Measurements from ENCODE around the gene ANKRD36. TPM values are rescaled to one million over a fixed set of nuclear protein-coding genes. Genes with fewer than 3 reads are reported as not detected.
"Not testable (repeated sequence)": the region's sequence is repeated elsewhere in the genome, so short reads cannot be mapped to it uniquely, and the experiment has no call there.

ANKRD36 gene
- 36.7 and 41.9 TPM in 2 replicates for total RNA-seq

DNA sequence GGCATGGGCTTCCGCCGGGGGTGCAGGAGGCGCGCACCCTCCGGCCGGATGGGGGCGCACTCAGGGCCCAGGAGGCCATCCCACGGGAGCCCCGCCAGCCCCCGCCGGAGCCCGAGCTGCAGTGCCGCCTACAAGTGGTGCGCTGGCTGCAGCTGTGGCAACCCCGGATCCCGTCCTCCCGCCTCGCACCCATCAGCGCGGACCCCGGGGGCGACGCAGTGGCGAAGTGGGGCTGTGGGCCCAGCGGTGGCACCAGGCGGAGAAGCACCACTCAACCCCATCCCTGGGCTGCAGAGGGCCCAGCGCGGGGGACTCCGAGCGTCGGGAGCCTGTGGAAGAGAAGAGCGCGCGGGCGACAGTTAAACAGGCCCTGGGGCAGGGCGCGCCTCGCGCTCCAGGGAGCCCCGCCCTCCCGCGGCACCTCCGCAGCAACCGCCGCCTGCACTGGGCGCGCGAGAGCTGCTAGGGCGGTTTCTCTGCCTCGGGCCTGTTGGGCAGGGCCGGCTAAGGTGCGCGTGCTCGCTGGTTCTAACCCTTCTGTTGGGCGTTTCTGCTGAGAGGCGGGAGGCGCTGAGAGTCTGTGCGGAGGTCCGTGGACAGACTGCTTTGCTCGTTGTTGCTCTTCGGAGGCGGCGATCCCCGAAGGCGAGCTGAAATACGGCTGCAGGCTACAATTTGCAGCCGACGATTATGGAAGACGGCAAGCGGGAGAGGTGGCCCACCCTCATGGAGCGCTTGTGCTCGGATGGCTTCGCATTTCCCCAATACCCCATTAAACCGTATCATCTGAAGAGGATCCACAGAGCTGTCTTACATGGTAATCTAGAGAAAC, at the start of gene ANKRD36:
Gene ANKRD36, plus strand, starts transcription at position 104 of the 832 bp plus-strand sequence. Its CDS starts 587 bp downstream, at position 691.
- intact Hi-C loops (cut with micrococcal nuclease): loop anchor here (5.0 to 10.0 kb wide), 2 partner anchors 296 to 882 kb away; partner anchors contain the start of genes CNNM3 and TMEM131
- H3K27me3 Mint-ChIP-seq (ENCODE audit: insufficient read depth): peaks cover 13% of the 10 kb centered on the region
- peak within 1 kb of the TSS; percentile 100 for H3K4me3 Mint-ChIP-seq
- H3K4me1 Mint-ChIP-seq (ENCODE audit: low read depth): peaks cover 12% of the 10 kb centered on the region
- not testable (repeated sequence) for H3K9me3 Mint-ChIP-seq; H3K36me3 Mint-ChIP-seq (ENCODE audit: low read depth)
- peak within 1 kb of the TSS; percentile 100 for H3K27ac Mint-ChIP-seq
- peak; percentile 81 for DNase-seq (ENCODE audit: low spot score)

GRCh38 chr2:97066030-97066429, 46.9 kb upstream of the ANKRD36 start:
- H3K4me1 Mint-ChIP-seq (ENCODE audit: low read depth); H3K36me3 Mint-ChIP-seq (ENCODE audit: low read depth); H3K4me3 Mint-ChIP-seq; DNase-seq (ENCODE audit: low spot score); H3K9me3 Mint-ChIP-seq; H3K27ac Mint-ChIP-seq; intact Hi-C loops (cut with micrococcal nuclease); H3K27me3 Mint-ChIP-seq (ENCODE audit: insufficient read depth): not testable (repeated sequence)

- Mint-ChIP-seq H3K9me3 (no peaks in the 10 kb centered on the region), H3K4me3 (no peak overlapping the region), H3K4me1 (ENCODE audit: low read depth) (no peaks in the 10 kb centered on the region), H3K27me3 (ENCODE audit: insufficient read depth) (peaks cover 10% of the 10 kb centered on the region), H3K27ac (no peak overlapping the region), H3K36me3 (ENCODE audit: low read depth) (no peaks in the 10 kb centered on the region)
- no peak for DNase-seq (ENCODE audit: low spot score)
- intact Hi-C loops (cut with micrococcal nuclease): no loop called here
Measured at GRCh38 chr2:97067279-97068004, 45.5 kb upstream of the ANKRD36 start.

GRCh38 chr2:97068074-97068473, 44.9 kb upstream of the ANKRD36 start:
- no peaks in the 10 kb centered on the region for H3K4me1 Mint-ChIP-seq (ENCODE audit: low read depth)

DNA sequence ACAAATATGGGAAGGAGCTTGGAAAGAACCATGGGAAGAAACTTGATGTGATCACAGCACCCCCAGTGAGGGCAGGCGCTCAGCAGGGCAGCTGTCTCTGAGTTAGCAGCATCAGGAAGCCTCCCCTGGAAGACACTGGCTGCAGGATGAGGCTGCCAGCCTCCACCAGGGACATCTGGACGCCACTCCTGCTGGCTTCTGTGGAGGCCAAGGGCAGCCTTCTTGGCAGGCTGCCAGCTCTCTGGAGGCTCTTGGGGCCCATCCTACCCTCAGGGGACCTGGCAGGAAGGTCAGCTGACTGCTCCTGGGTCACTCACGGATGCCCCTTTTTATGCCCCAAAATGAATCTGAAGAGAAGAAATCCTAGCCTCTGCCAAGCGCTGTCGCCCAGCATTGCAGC, 44.2 kb upstream of the ANKRD36 start:
- H3K27ac Mint-ChIP-seq; H3K27me3 Mint-ChIP-seq (ENCODE audit: insufficient read depth); DNase-seq (ENCODE audit: low spot score); H3K4me1 Mint-ChIP-seq (ENCODE audit: low read depth); H3K4me3 Mint-ChIP-seq; intact Hi-C loops (cut with micrococcal nuclease); H3K36me3 Mint-ChIP-seq (ENCODE audit: low read depth); H3K9me3 Mint-ChIP-seq: not testable (repeated sequence)

More at GRCh38 chr2:97068074-97068473, 44.9 kb upstream of the ANKRD36 start:
- no peak overlapping the region for H3K27ac Mint-ChIP-seq
- no peak overlapping the region for H3K4me3 Mint-ChIP-seq
- H3K36me3 Mint-ChIP-seq (ENCODE audit: low read depth): no peaks in the 10 kb centered on the region
- peaks cover 10% of the 10 kb centered on the region for H3K27me3 Mint-ChIP-seq (ENCODE audit: insufficient read depth)
- intact Hi-C loops (cut with micrococcal nuclease): no loop called here
- DNase-seq (ENCODE audit: low spot score): no peak
- H3K9me3 Mint-ChIP-seq: no peaks in the 10 kb centered on the region

GRCh38 chr2:97070915-97071314, 42.0 kb upstream of the ANKRD36 start:
- intact Hi-C loops (cut with micrococcal nuclease); H3K4me3 Mint-ChIP-seq; H3K36me3 Mint-ChIP-seq (ENCODE audit: low read depth); H3K27me3 Mint-ChIP-seq (ENCODE audit: insufficient read depth); H3K9me3 Mint-ChIP-seq; H3K27ac Mint-ChIP-seq; DNase-seq (ENCODE audit: low spot score); H3K4me1 Mint-ChIP-seq (ENCODE audit: low read depth): not testable (repeated sequence)

DNA sequence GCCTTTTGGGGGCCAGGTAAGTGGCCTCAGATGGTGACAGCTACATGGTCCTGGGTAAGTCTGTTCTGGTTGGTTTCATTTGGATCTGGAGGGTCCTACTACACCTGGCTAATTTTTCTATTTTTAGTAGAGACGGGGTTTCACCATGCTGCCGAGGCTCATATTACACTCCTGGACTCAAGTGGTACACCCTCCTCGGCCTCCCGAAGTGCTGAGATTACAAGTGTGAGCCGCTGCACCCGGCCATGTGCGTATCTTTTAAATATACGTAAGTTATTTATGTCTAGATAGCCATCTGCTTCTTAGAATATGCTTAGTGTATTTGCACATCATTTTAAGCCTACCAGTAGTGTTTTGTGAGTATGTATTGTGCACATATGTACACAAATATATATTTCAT, 35.7 kb upstream of the ANKRD36 start:
- H3K4me1 Mint-ChIP-seq (ENCODE audit: low read depth); H3K27ac Mint-ChIP-seq; H3K36me3 Mint-ChIP-seq (ENCODE audit: low read depth); H3K4me3 Mint-ChIP-seq; intact Hi-C loops (cut with micrococcal nuclease); H3K27me3 Mint-ChIP-seq (ENCODE audit: insufficient read depth); H3K9me3 Mint-ChIP-seq; DNase-seq (ENCODE audit: low spot score): not testable (repeated sequence)

GRCh38 chr2:97080855-97081254, 32.1 kb upstream of the ANKRD36 start:
- H3K27me3 Mint-ChIP-seq (ENCODE audit: insufficient read depth); H3K9me3 Mint-ChIP-seq; H3K4me3 Mint-ChIP-seq; DNase-seq (ENCODE audit: low spot score); intact Hi-C loops (cut with micrococcal nuclease); H3K4me1 Mint-ChIP-seq (ENCODE audit: low read depth); H3K27ac Mint-ChIP-seq; H3K36me3 Mint-ChIP-seq (ENCODE audit: low read depth): not testable (repeated sequence)

- H3K9me3 Mint-ChIP-seq; H3K36me3 Mint-ChIP-seq (ENCODE audit: low read depth); H3K4me1 Mint-ChIP-seq (ENCODE audit: low read depth); intact Hi-C loops (cut with micrococcal nuclease); H3K27me3 Mint-ChIP-seq (ENCODE audit: insufficient read depth); H3K4me3 Mint-ChIP-seq; H3K27ac Mint-ChIP-seq; DNase-seq (ENCODE audit: low spot score): not testable (repeated sequence)
Measured at GRCh38 chr2:97082206-97082605, 30.7 kb upstream of the ANKRD36 start.

DNA sequence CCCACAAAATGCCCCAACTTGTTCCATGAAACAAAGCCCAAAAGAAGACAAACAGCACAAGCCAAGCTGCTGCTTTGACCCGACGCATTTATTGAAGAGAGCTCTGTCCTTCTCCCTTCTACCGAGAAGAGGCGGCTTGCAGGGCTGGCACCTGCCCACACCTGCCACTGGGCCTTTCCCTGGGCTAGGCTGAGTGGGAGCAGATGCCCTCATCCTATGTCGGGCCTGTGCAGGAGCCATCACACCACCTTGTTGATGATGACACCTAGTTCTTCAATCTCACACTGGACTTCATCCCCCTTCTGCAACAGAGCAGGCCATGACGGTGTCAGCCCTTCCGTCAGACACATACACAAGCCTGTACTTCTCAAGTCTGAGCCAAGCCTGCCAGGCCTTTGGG, 29.4 kb upstream of the ANKRD36 start:
- DNase-seq (ENCODE audit: low spot score); H3K27me3 Mint-ChIP-seq (ENCODE audit: insufficient read depth); H3K9me3 Mint-ChIP-seq; H3K36me3 Mint-ChIP-seq (ENCODE audit: low read depth); H3K4me3 Mint-ChIP-seq; H3K4me1 Mint-ChIP-seq (ENCODE audit: low read depth); H3K27ac Mint-ChIP-seq; intact Hi-C loops (cut with micrococcal nuclease): not testable (repeated sequence)

- H3K27ac Mint-ChIP-seq; H3K9me3 Mint-ChIP-seq; H3K4me3 Mint-ChIP-seq; DNase-seq (ENCODE audit: low spot score); H3K27me3 Mint-ChIP-seq (ENCODE audit: insufficient read depth); H3K4me1 Mint-ChIP-seq (ENCODE audit: low read depth); intact Hi-C loops (cut with micrococcal nuclease); H3K36me3 Mint-ChIP-seq (ENCODE audit: low read depth): not testable (repeated sequence)
Measured at GRCh38 chr2:97085093-97085492, 27.9 kb upstream of the ANKRD36 start.

DNA sequence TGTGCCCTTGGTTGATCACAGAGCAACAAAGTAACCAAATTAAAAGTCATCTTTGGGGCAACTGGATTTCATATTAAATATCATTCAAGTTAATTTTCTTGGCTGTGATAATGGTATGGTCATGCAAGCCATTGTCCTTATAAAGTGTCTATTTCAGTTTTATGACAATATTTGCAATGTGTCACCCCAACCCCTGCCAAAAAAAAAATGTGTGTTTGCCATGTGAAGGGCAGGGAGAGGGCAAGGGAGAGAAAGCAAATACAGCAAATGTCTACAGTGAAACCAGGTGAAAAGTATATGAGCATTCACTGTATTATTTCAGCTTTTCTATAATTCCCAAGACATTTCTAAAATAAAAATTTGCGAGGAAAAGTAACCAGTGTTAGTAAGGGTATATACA, 24.2 kb upstream of the ANKRD36 start:
- H3K27me3 Mint-ChIP-seq (ENCODE audit: insufficient read depth); intact Hi-C loops (cut with micrococcal nuclease); H3K4me3 Mint-ChIP-seq; H3K4me1 Mint-ChIP-seq (ENCODE audit: low read depth); H3K9me3 Mint-ChIP-seq; DNase-seq (ENCODE audit: low spot score); H3K27ac Mint-ChIP-seq; H3K36me3 Mint-ChIP-seq (ENCODE audit: low read depth): not testable (repeated sequence)

DNA sequence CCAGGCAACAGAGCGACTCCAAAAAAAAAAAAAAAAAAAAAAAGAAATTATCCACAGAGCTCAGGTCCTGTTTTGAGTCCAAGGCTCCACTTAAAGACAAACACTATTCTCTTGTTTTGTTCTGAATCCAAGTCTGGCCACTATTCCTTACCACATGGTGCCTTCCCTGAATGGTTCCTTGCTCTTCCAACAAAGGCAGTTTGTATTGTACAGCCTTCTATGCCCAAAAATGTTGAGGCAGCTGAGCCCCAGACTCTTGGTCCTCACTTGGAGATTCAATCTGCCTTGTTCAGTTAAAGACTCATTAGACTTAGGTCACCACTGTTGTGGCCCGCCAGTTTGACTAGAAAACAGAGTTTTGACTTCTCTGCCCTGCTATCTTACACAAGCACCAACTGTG, 20.0 kb upstream of the ANKRD36 start:
- intact Hi-C loops (cut with micrococcal nuclease); DNase-seq (ENCODE audit: low spot score); H3K36me3 Mint-ChIP-seq (ENCODE audit: low read depth); H3K9me3 Mint-ChIP-seq; H3K4me3 Mint-ChIP-seq; H3K4me1 Mint-ChIP-seq (ENCODE audit: low read depth); H3K27me3 Mint-ChIP-seq (ENCODE audit: insufficient read depth); H3K27ac Mint-ChIP-seq: not testable (repeated sequence)
